Ishikawa (cell line): Measurements from ENCODE around the gene MYLK3.
A peak's percentile ranks its signal among the peaks of the same experiment; 100 is the strongest.

ENCODE experiments used
- CEBPB ChIP-seq: IDR thresholded peaks from 2 replicates; pipeline ENCODE4 v1.6.1; 2012
- CREB1 ChIP-seq: IDR thresholded peaks from 2 replicates; pipeline ENCODE4 v1.6.1; 2012; ENCODE audit warnings: low read depth
- EGR1 ChIP-seq: IDR thresholded peaks from 2 replicates; pipeline ENCODE4 v1.6.1; 2012
- EP300 ChIP-seq: IDR thresholded peaks from 2 replicates; pipeline ENCODE4 v1.6.1; 2012; ENCODE audit warnings: borderline replicate concordance
- FOXM1 ChIP-seq: IDR thresholded peaks from 2 replicates; pipeline ENCODE4 v1.6.1; 2012; ENCODE audit warnings: low read depth, borderline replicate concordance
- NFIC ChIP-seq: IDR thresholded peaks from 2 replicates; pipeline ENCODE4 v1.6.1; 2012
- RAD21 ChIP-seq: IDR thresholded peaks from 2 replicates; pipeline ENCODE4 v1.6.1; 2012; ENCODE audit warnings: low read depth
- TAF1 ChIP-seq: IDR thresholded peaks from 2 replicates; pipeline ENCODE4 v1.6.1; 2012; ENCODE audit warnings: low read depth, mild to moderate bottlenecking
- TCF12 ChIP-seq: IDR thresholded peaks from 2 replicates; pipeline ENCODE4 v1.6.1; 2012; ENCODE audit warnings: low read depth
- TEAD4 ChIP-seq: IDR thresholded peaks from 2 replicates; pipeline ENCODE4 v1.6.1; 2012
- YY1 ChIP-seq: IDR thresholded peaks from 2 replicates; pipeline ENCODE4 v1.6.1; 2012; ENCODE audit warnings: low read depth
- ZBTB7A ChIP-seq: IDR thresholded peaks from 2 replicates; pipeline ENCODE4 v1.6.1; 2012; ENCODE audit warnings: low read depth
- TF ChIP-seq, protein P1 (sequence below): IDR thresholded peaks from 2 replicates; pipeline ENCODE4 v1.6.1; 2012; ENCODE audit warnings: low read depth, mild to moderate bottlenecking
- TF ChIP-seq, protein P2 (sequence below): IDR thresholded peaks from 2 replicates; pipeline ENCODE4 v1.6.1; 2012
- TF ChIP-seq, protein P3 (sequence below): IDR thresholded peaks from 2 replicates; pipeline ENCODE4 v1.6.1; 2012

MYLK3 gene

DNA sequence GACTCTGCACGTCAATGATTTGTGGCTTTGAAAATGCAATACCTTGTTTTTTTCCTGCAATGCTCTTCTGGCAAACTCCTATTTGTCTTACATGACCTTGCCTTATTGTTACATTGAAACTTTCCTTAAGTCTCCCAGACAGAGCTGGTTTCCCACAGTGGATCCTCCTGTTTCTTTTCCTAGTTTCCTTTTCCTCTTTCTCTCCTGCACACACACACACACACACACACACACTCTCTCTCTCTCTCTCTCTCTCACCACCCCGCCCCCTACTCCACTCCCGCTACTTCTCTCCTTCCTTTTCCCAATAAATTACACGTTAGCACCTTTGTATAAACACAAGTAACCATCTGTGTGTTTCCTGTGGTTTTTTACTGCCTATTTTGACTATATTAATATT lies 56.4 kb downstream of the MYLK3 start:
- TF ChIP-seq TEAD4 (no peak), CREB1 (no peak), CEBPB (no peak), ZBTB7A (no peak), YY1 (no peak), EGR1 (no peak), NFIC (no peak), TAF1 (no peak), FOXM1 (no peak), EP300 (no peak), RAD21 (no peak)
- TF ChIP-seq, protein P1, sequence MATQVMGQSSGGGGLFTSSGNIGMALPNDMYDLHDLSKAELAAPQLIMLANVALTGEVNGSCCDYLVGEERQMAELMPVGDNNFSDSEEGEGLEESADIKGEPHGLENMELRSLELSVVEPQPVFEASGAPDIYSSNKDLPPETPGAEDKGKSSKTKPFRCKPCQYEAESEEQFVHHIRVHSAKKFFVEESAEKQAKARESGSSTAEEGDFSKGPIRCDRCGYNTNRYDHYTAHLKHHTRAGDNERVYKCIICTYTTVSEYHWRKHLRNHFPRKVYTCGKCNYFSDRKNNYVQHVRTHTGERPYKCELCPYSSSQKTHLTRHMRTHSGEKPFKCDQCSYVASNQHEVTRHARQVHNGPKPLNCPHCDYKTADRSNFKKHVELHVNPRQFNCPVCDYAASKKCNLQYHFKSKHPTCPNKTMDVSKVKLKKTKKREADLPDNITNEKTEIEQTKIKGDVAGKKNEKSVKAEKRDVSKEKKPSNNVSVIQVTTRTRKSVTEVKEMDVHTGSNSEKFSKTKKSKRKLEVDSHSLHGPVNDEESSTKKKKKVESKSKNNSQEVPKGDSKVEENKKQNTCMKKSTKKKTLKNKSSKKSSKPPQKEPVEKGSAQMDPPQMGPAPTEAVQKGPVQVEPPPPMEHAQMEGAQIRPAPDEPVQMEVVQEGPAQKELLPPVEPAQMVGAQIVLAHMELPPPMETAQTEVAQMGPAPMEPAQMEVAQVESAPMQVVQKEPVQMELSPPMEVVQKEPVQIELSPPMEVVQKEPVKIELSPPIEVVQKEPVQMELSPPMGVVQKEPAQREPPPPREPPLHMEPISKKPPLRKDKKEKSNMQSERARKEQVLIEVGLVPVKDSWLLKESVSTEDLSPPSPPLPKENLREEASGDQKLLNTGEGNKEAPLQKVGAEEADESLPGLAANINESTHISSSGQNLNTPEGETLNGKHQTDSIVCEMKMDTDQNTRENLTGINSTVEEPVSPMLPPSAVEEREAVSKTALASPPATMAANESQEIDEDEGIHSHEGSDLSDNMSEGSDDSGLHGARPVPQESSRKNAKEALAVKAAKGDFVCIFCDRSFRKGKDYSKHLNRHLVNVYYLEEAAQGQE, result no peak
- TF ChIP-seq, protein P2, sequence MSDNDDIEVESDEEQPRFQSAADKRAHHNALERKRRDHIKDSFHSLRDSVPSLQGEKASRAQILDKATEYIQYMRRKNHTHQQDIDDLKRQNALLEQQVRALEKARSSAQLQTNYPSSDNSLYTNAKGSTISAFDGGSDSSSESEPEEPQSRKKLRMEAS, result no peak
- TF ChIP-seq, protein P3, sequence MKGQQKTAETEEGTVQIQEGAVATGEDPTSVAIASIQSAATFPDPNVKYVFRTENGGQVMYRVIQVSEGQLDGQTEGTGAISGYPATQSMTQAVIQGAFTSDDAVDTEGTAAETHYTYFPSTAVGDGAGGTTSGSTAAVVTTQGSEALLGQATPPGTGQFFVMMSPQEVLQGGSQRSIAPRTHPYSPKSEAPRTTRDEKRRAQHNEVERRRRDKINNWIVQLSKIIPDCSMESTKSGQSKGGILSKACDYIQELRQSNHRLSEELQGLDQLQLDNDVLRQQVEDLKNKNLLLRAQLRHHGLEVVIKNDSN, result no peak

DNA sequence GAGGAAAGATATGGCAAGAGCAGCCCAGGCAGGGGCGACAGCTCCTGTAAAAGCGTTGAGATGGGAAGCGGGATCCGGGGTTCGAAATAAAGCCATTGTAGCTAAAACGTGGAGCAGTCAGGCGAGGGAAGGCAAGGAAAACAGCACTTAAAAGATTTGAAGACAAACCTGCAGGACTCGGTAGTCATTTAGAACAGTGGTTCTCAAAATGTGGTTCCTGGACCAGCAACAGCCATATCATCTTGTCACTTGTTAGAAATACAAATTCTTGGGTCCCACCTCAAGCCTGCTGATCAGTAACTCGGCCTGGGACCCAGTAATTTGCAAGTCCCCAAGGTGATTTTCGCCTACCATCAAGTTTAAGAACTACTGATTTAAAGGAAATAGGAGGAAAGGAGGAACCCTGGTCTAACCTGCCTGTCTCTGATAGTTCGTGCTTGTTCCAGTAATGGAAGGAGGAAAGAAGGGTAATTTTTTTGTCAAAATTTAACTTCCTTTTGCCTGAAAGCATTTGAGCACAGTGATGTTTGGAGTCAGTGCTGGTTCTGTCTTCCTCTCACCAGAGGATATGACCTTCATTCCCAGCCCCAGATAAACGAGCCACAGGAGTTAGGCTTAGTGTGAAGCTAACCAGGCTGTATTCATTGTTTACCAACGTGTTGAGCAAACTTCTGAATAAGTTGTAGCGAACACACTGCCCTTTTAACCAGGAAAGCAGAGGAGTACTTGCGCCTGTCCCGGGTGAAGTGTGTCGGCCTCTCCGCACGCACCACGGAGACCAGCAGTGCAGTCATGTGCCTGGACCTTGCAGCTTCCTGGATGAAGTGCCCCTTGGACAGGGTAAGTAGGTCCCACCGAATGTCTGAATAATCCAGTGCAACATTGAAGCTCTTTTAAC lies 57.6 kb downstream of the MYLK3 start:
- no peak for TF ChIP-seq TAF1
- TF ChIP-seq, protein P3, result no peak
- TF ChIP-seq, protein P2, result no peak; the same call in 1 of the 2 replicates
- no peak for TF ChIP-seq TCF12
- TF ChIP-seq YY1, result no peak
- no peak for TF ChIP-seq RAD21

DNA sequence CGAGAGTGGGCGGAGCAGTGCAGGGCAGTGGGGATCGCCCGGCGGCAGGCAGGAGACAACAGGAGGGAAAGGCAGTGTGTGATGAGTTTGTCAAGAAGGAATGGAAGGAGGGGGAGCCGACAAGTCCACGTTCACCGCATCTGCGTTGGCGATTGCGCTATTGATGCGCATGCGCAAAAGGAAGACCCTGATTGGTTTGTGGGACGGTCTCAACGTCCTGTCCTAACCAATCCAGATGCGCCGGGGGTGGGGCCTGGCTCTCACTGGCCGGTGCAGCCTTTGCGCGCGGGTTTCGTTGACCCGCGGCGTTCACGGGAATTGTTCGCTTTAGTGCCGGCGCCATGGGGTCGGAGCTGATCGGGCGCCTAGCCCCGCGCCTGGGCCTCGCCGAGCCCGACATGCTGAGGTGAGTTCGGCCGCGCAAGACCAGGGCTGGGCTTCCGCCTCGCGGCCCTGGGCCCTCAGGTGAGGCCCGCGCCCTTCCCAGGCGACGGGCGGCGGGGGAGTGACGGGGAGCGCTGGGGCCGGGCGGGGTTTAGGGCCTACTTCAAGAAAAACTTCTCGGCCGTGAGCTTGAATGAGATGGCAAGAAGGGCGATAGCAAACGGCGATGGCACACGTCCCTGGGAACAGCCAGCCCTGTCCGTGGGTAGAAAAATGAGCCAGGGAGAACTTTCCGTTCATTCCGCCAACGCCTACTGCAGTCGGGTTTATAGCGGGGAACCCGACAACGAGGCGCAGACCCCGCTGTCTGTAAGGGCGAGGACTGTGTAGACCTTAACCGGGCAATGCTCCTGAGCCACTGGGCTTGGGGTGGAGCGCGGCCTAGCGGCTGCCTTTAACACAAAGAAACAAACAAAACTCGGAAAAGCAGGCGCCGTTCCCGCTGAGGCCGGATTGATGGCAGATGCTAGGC lies 58.5 kb downstream of the MYLK3 start, which contains the start of gene ORC6:
Gene ORC6 (plus strand): TSS at position 295 of the 916 bp plus-strand sequence. CDS start 47 bp downstream, at position 342.
- TF ChIP-seq CREB1 (peak; percentile 50; the same call in 1 of the 2 replicates), EP300 (no peak), ZBTB7A (no peak), TEAD4 (no peak), FOXM1 (no peak), CEBPB (no peak), NFIC (no peak), YY1 (peak; percentile 65; the same call in 1 of the 2 replicates), TAF1 (peak; percentile 89), EGR1 (0 out of 2 replicates have a peak, but pooled peaks have one; percentile 38), RAD21 (peak; percentile 40), TCF12 (peak; percentile 41; the same call in 1 of the 2 replicates)
- TF ChIP-seq, protein P2, result peak; percentile 68
- TF ChIP-seq, protein P3, result no peak
- TF ChIP-seq, protein P1, result no peak

DNA sequence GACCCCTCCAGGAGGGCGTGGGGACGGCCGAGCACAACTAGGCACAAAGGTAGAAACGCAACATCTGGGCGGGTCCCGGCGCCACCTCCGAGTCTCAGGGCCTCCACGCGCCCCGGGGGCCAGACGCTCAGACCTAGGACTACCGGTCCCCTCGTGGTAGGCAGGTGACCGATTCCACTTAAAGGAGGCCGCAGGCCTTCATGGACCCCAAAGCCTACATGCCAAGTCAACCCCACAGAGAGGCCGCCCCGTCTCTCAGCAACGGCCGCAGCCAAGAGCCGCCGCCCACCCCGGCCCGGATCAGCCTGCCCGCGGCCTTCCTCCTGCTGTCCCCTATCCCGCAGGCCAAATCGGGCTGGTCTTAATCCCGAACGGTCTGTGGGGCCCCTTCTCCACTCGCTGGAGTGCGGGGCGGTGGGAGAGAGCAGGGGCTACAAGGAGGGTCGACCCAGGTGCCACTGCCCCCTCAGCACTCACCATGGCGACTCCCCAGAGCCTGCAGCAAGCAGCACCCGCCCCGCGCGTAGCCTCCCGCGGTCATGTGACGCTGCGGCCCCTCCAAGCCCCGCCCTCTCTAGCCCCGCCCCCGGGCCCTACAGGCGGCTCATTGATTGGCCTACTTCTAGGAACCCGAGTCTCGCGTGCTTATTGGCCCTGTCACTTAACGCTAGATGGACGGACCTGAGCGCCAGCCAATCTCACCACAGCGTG lies 59.3 kb downstream of the MYLK3 start, which contains the start of gene VPS35:
Gene VPS35 (minus strand): TSS at position 525 of the 711 bp plus-strand sequence. CDS start 45 bp downstream, at position 480.
- TF ChIP-seq ZBTB7A (0 out of 2 replicates have a peak, but pooled peaks have one; percentile 18), EP300 (no peak), CREB1 (no peak), TEAD4 (no peak), RAD21 (peak; percentile 9; the same call in 1 of the 2 replicates), YY1 (peak; percentile 80), CEBPB (no peak), EGR1 (0 out of 2 replicates have a peak, but pooled peaks have one; percentile 30), NFIC (no peak), TAF1 (no peak; the same call in 1 of the 2 replicates), FOXM1 (no peak), TCF12 (0 out of 2 replicates have a peak, but pooled peaks have one; percentile 28)
- TF ChIP-seq, protein P3, result peak; percentile 96
- TF ChIP-seq, protein P1, result no peak
- TF ChIP-seq, protein P2, result no peak; the same call in 1 of the 2 replicates
